ENCODE data around the gene PPP2R5A.

The PPP2R5A gene

DNA sequence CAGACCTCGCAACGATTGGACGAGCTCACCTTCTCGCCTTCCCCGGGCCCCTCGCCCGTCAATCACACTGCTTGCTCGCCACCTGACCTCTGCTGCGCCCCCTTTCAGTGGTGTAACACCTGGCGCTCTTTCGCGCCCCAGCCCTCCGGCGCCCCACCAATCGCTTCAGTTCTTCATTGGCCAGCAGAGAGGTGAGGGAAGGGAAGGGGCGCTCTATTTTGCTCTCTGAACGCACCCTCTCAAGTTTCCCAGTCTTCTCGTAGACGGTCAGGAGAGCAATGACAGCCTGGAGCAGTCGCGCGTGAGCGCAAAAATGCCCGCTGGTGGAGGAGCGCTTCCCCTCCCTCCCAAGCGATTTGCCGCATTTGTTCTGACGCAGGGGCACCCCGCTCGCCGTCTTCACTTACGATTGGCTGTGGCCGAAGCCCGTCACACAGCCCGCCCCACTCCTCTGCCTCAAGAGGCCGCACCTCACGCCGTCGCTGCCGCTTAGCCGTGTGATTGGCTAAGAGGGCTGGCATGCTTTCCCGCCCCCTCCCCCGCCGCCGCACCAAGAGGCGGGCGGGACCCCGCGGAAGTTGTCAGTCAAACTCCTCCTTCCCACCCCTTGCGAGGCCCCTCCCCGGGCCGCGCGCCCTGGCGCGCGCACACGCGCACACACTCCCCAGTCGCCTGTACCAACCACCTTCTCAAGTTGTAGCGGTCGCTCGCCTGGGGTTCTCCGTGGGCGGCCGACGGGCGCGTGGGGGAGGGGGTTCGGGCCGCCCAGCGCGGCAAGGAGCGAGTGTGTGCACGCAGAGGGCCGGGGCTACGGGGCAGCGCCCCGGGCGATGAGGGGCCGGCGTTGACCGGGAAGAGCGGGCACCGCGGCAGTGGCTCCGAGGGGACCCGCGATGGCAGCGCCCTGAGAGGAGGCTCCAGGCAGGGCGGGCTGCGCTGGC lies at the start of gene PPP2R5A:
TSS of gene PPP2R5A (plus strand) at position 667 of the 941 bp plus-strand sequence. CDS start 701 bp downstream, outside the sequence.
- peak; percentile 91 to 100 (median 98) for DNase-seq

DNA sequence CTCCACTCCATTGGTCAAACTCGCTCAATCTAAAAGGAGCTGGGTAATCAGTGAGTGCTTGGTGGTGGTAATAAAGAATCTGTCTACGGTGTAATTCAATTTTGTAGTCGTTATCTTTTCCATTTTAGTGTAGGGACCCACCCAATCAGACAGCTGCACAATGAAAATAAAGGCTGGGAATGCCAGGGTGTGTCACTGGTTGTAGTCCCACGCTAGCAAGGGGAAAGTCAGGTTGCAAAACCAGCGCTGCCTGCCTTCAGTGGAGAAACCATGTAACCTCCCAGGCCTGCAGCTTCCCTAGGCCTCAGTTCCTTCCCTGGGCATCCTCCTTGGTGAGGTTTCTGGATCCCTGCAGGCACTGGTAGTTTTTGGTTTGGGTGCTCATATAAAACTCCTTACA lies 49.4 kb upstream of the PPP2R5A start:
- no peak for DNase-seq

- DNase-seq: no peak
Measured at GRCh38 chr1:212236664-212237220, 48.5 kb upstream of the PPP2R5A start.

- no peak for DNase-seq
Measured at GRCh38 chr1:212237651-212238050, 47.6 kb upstream of the PPP2R5A start.

DNA sequence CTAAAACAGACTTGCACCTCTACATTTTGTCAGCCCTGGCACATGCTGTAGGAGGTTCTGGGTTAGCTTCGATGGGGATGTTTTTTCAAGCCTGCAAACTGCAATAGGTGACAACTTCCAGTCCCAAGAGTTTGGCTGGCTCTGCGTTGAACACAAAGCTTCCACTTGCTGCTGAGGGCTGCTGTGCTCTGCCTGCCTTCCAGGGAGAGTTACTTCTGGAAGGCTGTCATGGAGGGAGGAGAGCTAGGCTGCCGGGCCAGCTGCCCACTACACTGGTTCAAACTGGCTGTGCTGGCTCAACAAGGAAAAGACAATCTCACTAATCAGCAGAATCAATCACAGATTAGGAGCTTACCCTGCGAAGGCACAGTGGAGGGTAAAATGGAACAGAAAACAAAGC lies 46.7 kb upstream of the PPP2R5A start:
- DNase-seq: peak in 7 of 14 donors; percentile 2 to 35 (median 8)

GRCh38 chr1:212241501-212241900 lies 43.7 kb upstream of the PPP2R5A start:
- DNase-seq: no peak

- no peak for DNase-seq
Measured at GRCh38 chr1:212241957-212242287, 43.3 kb upstream of the PPP2R5A start.

GRCh38 chr1:212242288-212242984 lies 42.8 kb upstream of the PPP2R5A start:
- DNase-seq: peak in 5 of 14 donors; percentile 6 to 34 (median 8)

- DNase-seq: no peak
Measured at GRCh38 chr1:212242985-212243308, 42.3 kb upstream of the PPP2R5A start.

DNA sequence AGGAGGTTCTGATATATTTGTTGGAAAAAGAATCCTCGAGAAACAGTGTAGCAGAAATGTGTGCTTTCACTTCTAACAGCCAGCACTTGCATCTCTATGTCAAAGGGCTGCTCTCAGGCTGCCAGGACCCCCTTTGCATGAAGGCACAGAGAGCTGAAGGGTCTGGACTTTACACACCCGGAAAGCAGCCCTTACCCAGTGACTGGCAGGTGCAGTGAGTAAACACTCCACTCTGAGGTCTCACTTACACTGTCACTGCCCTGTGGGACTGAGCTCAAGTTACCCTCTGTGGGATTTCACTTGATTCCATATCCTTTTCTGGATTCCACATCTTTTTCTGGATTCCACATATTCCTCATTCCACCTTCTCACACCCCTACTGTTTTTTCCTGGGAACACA lies 40.8 kb upstream of the PPP2R5A start:
- DNase-seq: no peak

GRCh38 chr1:212247179-212247721 lies 38.0 kb upstream of the PPP2R5A start:
- no peak for DNase-seq

DNA sequence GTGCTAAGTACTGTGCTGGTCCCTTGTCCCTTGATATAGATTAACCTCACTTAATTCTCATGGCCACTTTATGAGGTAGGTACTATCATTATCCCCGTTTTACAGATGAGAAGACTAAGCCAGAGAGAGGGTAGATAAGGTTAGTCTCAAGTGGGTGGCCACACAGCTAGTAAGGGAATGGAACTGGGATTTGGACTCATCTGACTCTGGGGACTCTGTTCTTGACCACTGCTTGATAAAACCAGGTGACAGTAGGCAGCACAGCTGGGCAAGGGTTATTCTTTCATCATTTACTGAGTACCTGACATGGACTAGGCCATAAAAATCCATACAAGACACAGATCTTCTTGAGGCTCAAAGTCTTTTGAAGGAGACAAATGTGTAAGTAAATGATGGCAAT lies 37.2 kb upstream of the PPP2R5A start:
- no peak for DNase-seq

DNA sequence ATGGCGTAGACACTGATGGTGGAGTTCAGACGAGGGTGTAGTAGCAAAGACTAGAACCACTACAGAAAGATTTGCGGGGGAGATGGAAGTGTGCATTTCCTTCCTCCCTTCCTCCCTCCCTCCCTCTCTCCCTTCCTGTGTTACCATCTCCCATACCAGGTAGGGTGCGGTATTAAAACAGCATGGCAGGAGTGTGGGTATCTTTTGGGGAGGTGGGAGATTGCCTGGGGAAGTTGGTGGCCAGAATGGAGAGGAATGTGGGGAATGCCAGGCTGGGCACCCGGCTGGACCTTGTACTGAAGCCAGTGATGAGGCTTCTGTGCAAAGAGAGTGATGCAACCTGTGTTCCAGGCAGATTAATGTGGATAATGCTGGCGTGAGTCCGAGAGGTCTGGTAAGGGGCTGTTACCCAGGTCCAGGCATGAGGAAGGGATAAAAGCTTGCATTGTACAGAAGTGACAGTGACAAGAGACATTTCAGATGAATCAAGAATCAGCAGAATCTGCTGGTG lies 30.3 kb upstream of the PPP2R5A start:
- no peak for DNase-seq

- no peak for DNase-seq
Measured at GRCh38 chr1:212255705-212256307, 29.4 kb upstream of the PPP2R5A start.

GRCh38 chr1:212256369-212256768 lies 28.8 kb upstream of the PPP2R5A start:
- peak in 1 of 14 donors; percentile 3 for DNase-seq

GRCh38 chr1:212257157-212257556 lies 28.1 kb upstream of the PPP2R5A start:
- DNase-seq: no peak

DNA sequence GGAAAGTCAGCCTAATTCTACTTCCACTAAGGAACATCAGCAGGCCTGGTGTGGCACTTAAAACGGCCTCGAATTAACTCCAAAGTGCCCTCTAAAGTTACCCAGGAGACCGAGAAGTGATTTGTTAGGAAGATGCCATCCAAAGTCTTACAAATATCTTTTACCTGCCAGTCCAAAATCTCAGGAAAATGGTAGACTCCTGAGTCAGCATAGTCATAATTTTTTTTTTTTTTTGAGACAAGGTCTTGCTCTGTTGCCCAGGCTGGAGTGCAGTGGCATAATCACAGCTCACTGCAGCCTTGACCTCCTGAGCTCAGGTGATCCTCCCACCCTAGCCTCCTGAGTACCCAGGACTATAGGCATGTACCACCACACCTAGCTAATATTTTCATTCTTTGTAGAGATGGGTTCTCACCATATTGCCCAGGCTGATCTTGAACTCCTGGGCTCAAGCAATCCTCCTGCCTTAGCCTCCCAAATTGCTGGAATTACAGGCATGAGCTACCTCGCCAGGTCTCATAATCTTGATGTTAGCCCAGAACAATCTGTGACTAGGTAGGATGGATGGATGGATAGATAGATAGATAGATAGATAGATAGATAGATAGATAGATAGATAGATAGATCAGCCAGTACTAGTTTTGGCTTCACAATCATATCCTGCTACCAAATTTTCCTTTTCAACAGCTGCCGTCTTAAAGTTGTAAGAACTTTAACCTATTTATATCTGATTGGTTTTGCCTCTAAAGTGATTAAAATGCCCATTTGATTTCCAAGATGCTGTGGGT lies 25.3 kb upstream of the PPP2R5A start:
- no peak for DNase-seq

GRCh38 chr1:212260557-212261355 lies 24.5 kb upstream of the PPP2R5A start:
- DNase-seq: no peak

GRCh38 chr1:212261361-212261929 lies 23.8 kb upstream of the PPP2R5A start:
- no peak for DNase-seq

GRCh38 chr1:212267017-212267416 lies 18.2 kb upstream of the PPP2R5A start:
- DNase-seq: no peak
